HepG2 (cell line): Measurements from ENCODE around the gene ZNF101. TPM values are rescaled to one million over a fixed set of nuclear protein-coding genes. Genes with fewer than 3 reads are reported as not detected.

Experiments used
- ATF7-NPFF ChIP-seq: sonication (generic); formaldehyde crosslinking; IDR thresholded peaks from 2 replicates; pipeline ENCODE4 v1.8.1; 2023; ENCODE audit warnings: mild to moderate bottlenecking, low read depth, missing genetic modification reagents, moderate library complexity
- CEBPG ChIP-seq: IDR thresholded peaks from 2 replicates; pipeline ENCODE4 v1.6.1; 2016
- E2F2 ChIP-seq: sonication (generic); formaldehyde crosslinking; IDR thresholded peaks from 2 replicates; pipeline ENCODE4 v1.4.0; 2020; ENCODE audit warnings: missing genetic modification reagents, borderline replicate concordance
- ELF3 ChIP-seq: IDR thresholded peaks from 2 replicates; pipeline ENCODE4 v1.6.1; 2016; ENCODE audit warnings: missing genetic modification reagents, missing compliant biosample characterization
- GABPB1 ChIP-seq: IDR thresholded peaks from 2 replicates; pipeline ENCODE4 v1.6.1; 2016; ENCODE audit warnings: mild to moderate bottlenecking, missing genetic modification reagents, moderate library complexity, missing compliant biosample characterization
- GTF3A ChIP-seq: sonication (generic); formaldehyde crosslinking; conservative IDR thresholded peaks from 2 replicates; pipeline ENCODE4 v1.4.0; 2020; ENCODE audit warnings: mild to moderate bottlenecking, missing genetic modification reagents
- NFE2L2 ChIP-seq: fragments of 150-350 bp; IDR thresholded peaks from 2 replicates; pipeline ENCODE4 v1.6.1; 2014; ENCODE audit warnings: low read length
- NFIC ChIP-seq: IDR thresholded peaks from 2 replicates; pipeline ENCODE4 v1.6.1; 2012; ENCODE audit warnings: mild to moderate bottlenecking, low read length, inconsistent platforms
- NR1H2 ChIP-seq: sonication (generic); formaldehyde crosslinking; IDR thresholded peaks from 2 replicates; pipeline ENCODE4 v1.8.1; 2022; ENCODE audit warnings: low read depth, missing genetic modification reagents, borderline replicate concordance
- NR2F6 ChIP-seq, 2 experiments: IDR thresholded peaks; 2 replicates each; pipeline ENCODE4 v1.6.1; 2016; ENCODE audit warnings: antibody characterized with exemption in 1 of 2, mild to moderate bottlenecking in 1 of 2
- NRL ChIP-seq: sonication (generic); formaldehyde crosslinking; IDR thresholded peaks from 2 replicates; pipeline ENCODE4 v1.5.0; 2020; ENCODE audit warnings: missing genetic modification reagents, mild to moderate bottlenecking, moderate library complexity, borderline replicate concordance
- ONECUT2 ChIP-seq: sonication (generic); formaldehyde crosslinking; IDR thresholded peaks from 2 replicates; pipeline ENCODE4 v1.4.0; 2020; ENCODE audit warnings: missing genetic modification reagents
- RNF219 ChIP-seq: sonication (generic); formaldehyde crosslinking; IDR thresholded peaks from 2 replicates; pipeline ENCODE4 v1.5.0; 2020; ENCODE audit warnings: mild to moderate bottlenecking, missing genetic modification reagents
- SRY ChIP-seq: sonication (generic); formaldehyde crosslinking; IDR thresholded peaks from 2 replicates; pipeline ENCODE4 v1.8.0; 2022; ENCODE audit warnings: mild to moderate bottlenecking, missing genetic modification reagents
- TEAD3 ChIP-seq: optimal IDR thresholded peaks from 2 replicates; pipeline ENCODE3; 2016; ENCODE audit warnings: borderline replicate concordance
- THAP11 ChIP-seq: IDR thresholded peaks from 2 replicates; pipeline ENCODE4 v1.6.1; 2016; ENCODE audit warnings: missing biosample characterization, missing genetic modification reagents
- THAP8 ChIP-seq: sonication (generic); formaldehyde crosslinking; IDR thresholded peaks from 2 replicates; pipeline ENCODE4 v1.5.1; 2020; ENCODE audit warnings: missing genetic modification reagents, mild to moderate bottlenecking, borderline replicate concordance
- ZFP90 ChIP-seq: sonication (generic); formaldehyde crosslinking; IDR thresholded peaks from 2 replicates; pipeline ENCODE4 v1.8.0; 2022; ENCODE audit warnings: missing genetic modification reagents, mild to moderate bottlenecking, inconsistent platforms, borderline replicate concordance
- ZNF292 ChIP-seq: sonication (generic); formaldehyde crosslinking; IDR thresholded peaks from 2 replicates; pipeline ENCODE4 v1.8.1; 2022; ENCODE audit warnings: mild to moderate bottlenecking, low read depth, missing genetic modification reagents, borderline replicate concordance
- ZNF33A ChIP-seq: sonication (generic); formaldehyde crosslinking; IDR thresholded peaks from 2 replicates; pipeline ENCODE4 v1.5.1; 2020; ENCODE audit warnings: missing genetic modification reagents, mild to moderate bottlenecking, moderate library complexity, borderline replicate concordance
- polyA plus RNA-seq, 8 experiments: library from polyadenylated mRNA; depleted of rRNA in 3 of 8; stranded (reverse) in 7 of 8; unstranded in 1 of 8; fragments of >200 nt; fragmentation: Illumina TruSeq in 4 of 8; extraction: Trizol in 4 of 8; gene quantifications; 2 replicates each; pipeline versions ENCODE4 v1.2.1 to v1.2.3, GENCODE V29; 2011 to 2016; ENCODE audit warnings: low read depth in 4 of 8, missing spikeins in 1 of 8, mixed read lengths in 1 of 8; ENCODE audit not compliant: insufficient read depth in 1 of 8
- total RNA-seq, 5 experiments: library from RNA; depleted of rRNA; stranded (reverse); fragments of >200 nt; fragmentation: Illumina TruSeq; extraction: Trizol; gene quantifications; 2 replicates each; pipeline ENCODE4 v1.2.3, GENCODE V29; 2016; ENCODE audit warnings: low read depth in 1 of 5
- TF ChIP-seq, protein P1 (sequence below): sonication (generic); formaldehyde crosslinking; IDR thresholded peaks from 2 replicates; pipeline ENCODE4 v1.5.0; 2020; ENCODE audit warnings: mild to moderate bottlenecking, missing genetic modification reagents, borderline replicate concordance

ZNF101 gene
- total and polyA plus RNA-seq, 2 of the 13 experiments (the other 11 are each of a cell fraction or from before 2014, with no cell fraction given): 12.9 to 28.9 TPM

DNA sequence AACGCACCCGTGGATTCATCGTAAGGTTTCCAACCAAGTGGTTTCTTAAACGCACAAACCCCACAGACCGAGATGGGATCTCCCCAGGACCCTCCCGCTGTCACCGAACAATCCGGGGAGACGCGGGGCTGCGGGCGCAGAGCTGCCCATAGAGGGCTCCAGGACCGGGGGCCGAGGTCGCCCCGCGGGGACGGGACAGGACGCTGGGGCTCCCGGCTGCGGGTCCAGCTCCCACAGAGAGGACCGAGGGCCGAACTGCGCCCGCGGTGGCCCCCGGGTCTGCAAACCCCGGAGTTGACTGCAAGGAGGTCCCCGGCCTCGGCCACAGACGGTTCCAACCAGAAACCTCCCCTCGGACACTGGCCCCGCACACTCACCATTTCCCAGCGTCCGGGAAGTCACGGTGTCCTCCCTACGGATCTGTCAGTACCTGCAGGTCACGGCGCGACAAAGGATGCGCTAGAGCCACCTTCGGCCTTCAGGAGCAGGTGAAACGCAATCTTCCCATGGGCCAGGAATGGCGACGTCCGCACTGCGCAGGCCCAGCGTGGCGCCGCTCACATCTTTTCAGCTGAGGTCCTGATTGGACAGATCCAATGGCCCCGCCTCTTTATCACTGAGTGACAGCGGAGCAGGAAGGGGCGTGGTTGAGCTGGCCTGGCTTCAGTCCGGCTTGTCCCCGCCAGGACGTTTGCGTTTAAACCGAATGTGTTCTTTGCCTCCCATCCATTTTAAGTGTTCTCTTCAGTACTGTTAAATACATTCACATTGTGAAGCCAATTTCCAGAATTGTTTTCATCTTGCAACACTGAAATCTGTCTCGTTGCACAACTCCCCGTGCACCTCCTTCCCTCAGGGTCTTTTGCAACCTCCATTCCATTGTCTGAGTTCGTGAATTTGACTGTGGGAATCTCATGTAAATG is 64.2 kb downstream of the ZNF101 start, which contains the start of gene ZNF14 (continued):
- no peak for TF ChIP-seq GTF3A
- TF ChIP-seq TEAD3 (CRISPR knock-in tag): peak; percentile 65
- TF ChIP-seq E2F2: 0 out of 2 replicates have a peak, but pooled peaks have one; percentile 29
- peak; percentile 73; the same call in 1 of the 2 replicates for TF ChIP-seq NRL (CRISPR knock-in tag)
- TF ChIP-seq CEBPG (CRISPR knock-in tag): peak; percentile 75
- no peak for TF ChIP-seq ATF7-NPFF (CRISPR knock-in tag)
- TF ChIP-seq ZFP90 (CRISPR knock-in tag): peak; percentile 74
- TF ChIP-seq NR2F6 (IDR thresholded peaks at IDR 0.05): no peak
- TF ChIP-seq NR2F6 (CRISPR knock-in tag; IDR thresholded peaks at IDR 0.05): no peak
- no peak for TF ChIP-seq ONECUT2
- no peak for TF ChIP-seq ZNF33A (CRISPR knock-in tag)
- TF ChIP-seq GABPB1 (CRISPR knock-in tag): peak; percentile 71
- no peak for TF ChIP-seq THAP8 (CRISPR knock-in tag)
- no peak for TF ChIP-seq NFE2L2
- no peak for TF ChIP-seq ZNF292 (CRISPR knock-in tag)
- TF ChIP-seq, protein P1, sequence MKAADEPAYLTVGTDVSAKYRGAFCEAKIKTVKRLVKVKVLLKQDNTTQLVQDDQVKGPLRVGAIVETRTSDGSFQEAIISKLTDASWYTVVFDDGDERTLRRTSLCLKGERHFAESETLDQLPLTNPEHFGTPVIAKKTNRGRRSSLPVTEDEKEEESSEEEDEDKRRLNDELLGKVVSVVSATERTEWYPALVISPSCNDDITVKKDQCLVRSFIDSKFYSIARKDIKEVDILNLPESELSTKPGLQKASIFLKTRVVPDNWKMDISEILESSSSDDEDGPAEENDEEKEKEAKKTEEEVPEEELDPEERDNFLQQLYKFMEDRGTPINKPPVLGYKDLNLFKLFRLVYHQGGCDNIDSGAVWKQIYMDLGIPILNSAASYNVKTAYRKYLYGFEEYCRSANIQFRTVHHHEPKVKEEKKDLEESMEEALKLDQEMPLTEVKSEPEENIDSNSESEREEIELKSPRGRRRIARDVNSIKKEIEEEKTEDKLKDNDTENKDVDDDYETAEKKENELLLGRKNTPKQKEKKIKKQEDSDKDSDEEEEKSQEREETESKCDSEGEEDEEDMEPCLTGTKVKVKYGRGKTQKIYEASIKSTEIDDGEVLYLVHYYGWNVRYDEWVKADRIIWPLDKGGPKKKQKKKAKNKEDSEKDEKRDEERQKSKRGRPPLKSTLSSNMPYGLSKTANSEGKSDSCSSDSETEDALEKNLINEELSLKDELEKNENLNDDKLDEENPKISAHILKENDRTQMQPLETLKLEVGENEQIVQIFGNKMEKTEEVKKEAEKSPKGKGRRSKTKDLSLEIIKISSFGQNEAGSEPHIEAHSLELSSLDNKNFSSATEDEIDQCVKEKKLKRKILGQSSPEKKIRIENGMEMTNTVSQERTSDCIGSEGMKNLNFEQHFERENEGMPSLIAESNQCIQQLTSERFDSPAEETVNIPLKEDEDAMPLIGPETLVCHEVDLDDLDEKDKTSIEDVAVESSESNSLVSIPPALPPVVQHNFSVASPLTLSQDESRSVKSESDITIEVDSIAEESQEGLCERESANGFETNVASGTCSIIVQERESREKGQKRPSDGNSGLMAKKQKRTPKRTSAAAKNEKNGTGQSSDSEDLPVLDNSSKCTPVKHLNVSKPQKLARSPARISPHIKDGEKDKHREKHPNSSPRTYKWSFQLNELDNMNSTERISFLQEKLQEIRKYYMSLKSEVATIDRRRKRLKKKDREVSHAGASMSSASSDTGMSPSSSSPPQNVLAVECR: peak; percentile 85
- peak; percentile 76; the same call in 1 of the 2 replicates for TF ChIP-seq NR1H2 (CRISPR knock-in tag)
- peak; percentile 56; the same call in 1 of the 2 replicates for TF ChIP-seq SRY (CRISPR knock-in tag)
- 0 out of 2 replicates have a peak, but pooled peaks have one; percentile 25 for TF ChIP-seq ELF3
- no peak for TF ChIP-seq NFIC
- TF ChIP-seq THAP11: peak; percentile 72; the same call in 1 of the 2 replicates
- TF ChIP-seq RNF219: no peak
